Glutamatergic neuron (in vitro differentiated cells): ENCODE results near the gene TBX4. TPM values are rescaled to one million over a fixed set of nuclear protein-coding genes. Genes with fewer than 3 reads are reported as not detected.

Source experiments
- DNase-seq: peaks from one replicate; pipeline ENCODE4 v3.0.0; 2022
- H3K27ac Mint-ChIP-seq: one replicate; pipeline ENCODE4 v1.8.0; 2020; ENCODE audit warnings: mild to moderate bottlenecking, mixed read lengths, inconsistent platforms; ENCODE audit not compliant: unreplicated experiment
- H3K27me3 Mint-ChIP-seq: one replicate; pipeline ENCODE4 v1.8.0; 2020; ENCODE audit warnings: mild to moderate bottlenecking, moderate library complexity, mixed read lengths, inconsistent platforms; ENCODE audit not compliant: unreplicated experiment
- H3K36me3 Mint-ChIP-seq: one replicate; pipeline ENCODE4 v1.8.0; 2020; ENCODE audit warnings: mild to moderate bottlenecking, mixed read lengths, inconsistent platforms; ENCODE audit not compliant: unreplicated experiment
- H3K4me1 Mint-ChIP-seq: one replicate; pipeline ENCODE4 v1.8.0; 2020; ENCODE audit warnings: mild to moderate bottlenecking, low read depth, mixed read lengths, inconsistent platforms; ENCODE audit not compliant: unreplicated experiment
- H3K4me3 Mint-ChIP-seq: one replicate; pipeline ENCODE4 v1.8.0; 2020; ENCODE audit warnings: mild to moderate bottlenecking, mixed read lengths, inconsistent platforms; ENCODE audit not compliant: unreplicated experiment
- H3K9me3 Mint-ChIP-seq: one replicate; pipeline ENCODE4 v1.8.0; 2020; ENCODE audit warnings: mild to moderate bottlenecking, moderate library complexity, mixed read lengths, inconsistent platforms; ENCODE audit not compliant: unreplicated experiment
- CTCF ChIP-seq: fragments of 200-600 bp; sonication (generic); IDR thresholded peaks from one replicate; pipeline ENCODE4 v1.5.0; 2021; ENCODE audit not compliant: partially characterized antibody, unreplicated experiment
- total RNA-seq: library from RNA; stranded (reverse); fragmentation: NEBNext Ultra II Directional; extraction: Animal tissue kit (Norgen Biotek cat#: 25700); gene quantifications from one replicate; pipeline ENCODE4 v1.2.1, GENCODE V29; 2021; ENCODE audit not compliant: unreplicated experiment

Gene TBX4
- total RNA-seq, 1 donor from 2014 or later, result not detected

DNA sequence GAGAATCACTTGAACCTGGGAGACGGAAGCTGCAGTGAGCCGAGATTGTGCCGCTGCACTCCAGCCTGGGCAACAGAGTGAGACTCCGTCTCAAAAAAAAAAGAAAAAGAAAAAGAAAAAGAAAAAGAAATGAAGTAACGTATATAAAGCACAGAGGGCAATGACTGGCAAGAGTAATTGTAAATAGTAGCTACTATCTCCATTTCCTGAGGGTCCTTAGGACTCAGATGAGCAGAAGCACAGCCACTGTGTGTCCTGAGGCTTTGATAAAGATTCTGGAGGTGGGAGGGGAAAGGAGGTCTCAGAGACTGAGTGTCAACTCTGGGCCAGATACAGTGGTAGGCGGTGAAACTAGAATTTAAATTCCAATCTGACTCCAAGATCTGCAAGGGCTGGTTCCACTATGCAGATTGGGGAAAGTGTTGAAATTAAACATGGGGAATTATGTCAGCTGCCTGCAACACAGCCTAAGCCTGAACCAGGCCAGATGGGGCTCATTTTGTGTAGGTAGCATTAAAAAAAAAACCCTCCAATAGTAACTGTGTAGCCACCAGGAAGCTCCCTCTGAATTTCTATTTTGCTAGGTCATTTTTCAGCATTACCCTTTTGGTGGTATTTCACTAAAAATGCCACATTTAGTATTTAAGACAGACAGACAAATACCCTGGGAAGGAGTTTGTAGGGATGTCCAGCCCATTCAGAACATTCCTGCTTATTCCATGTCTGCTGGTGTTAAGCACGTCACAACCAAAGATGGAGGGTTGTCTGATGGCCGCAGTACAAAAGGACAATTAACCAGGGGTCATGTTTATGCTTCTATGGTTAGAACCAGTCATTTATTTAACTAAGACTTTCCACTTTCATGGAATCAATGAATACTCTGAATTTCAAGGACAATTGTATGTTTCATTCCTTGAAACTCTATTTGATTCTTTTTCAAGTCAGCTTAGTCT, 46.1 kb downstream of the TBX4 start:
- no peak overlapping the region for H3K4me3 Mint-ChIP-seq
- no peak for DNase-seq
- no peaks in the 10 kb centered on the region for H3K27me3 Mint-ChIP-seq
- no peak overlapping the region for H3K27ac Mint-ChIP-seq
- H3K9me3 Mint-ChIP-seq, result no peaks in the 10 kb centered on the region
- no peaks in the 10 kb centered on the region for H3K4me1 Mint-ChIP-seq
- no peak for TF ChIP-seq CTCF
- H3K36me3 Mint-ChIP-seq, result no peaks in the 10 kb centered on the region

DNA sequence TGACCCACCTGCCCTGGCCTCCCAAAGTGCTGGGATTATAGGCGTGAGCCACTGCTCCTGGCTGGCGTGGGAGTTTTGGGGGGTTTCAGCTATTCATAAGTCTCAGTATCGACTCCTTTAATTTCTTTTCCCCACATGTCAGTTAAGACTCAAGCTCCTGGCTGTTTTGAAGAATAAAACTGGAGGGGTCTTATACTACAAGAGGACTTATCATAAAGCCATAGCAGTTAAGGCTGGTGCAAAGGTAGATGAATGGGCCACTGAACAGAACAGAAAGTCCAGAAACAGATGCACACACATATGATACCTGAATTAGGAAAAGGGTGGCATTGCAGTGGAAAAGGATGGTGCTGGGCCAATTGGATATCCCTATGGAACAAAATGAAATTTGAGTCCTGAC, 47.4 kb downstream of the TBX4 start:
- no peak for TF ChIP-seq CTCF
- Mint-ChIP-seq H3K36me3 (no peaks in the 10 kb centered on the region), H3K9me3 (no peaks in the 10 kb centered on the region), H3K4me1 (no peaks in the 10 kb centered on the region), H3K27me3 (no peaks in the 10 kb centered on the region), H3K4me3 (no peak overlapping the region), H3K27ac (no peak overlapping the region)
- no peak for DNase-seq

GRCh38 chr17:61500287-61500686, 48.1 kb downstream of the TBX4 start:
- H3K4me3 Mint-ChIP-seq, result no peak overlapping the region
- no peaks in the 10 kb centered on the region for H3K36me3 Mint-ChIP-seq
- no peaks in the 10 kb centered on the region for H3K4me1 Mint-ChIP-seq
- no peak for TF ChIP-seq CTCF
- no peaks in the 10 kb centered on the region for H3K27me3 Mint-ChIP-seq
- DNase-seq, result no peak
- H3K27ac Mint-ChIP-seq, result no peak overlapping the region
- no peaks in the 10 kb centered on the region for H3K9me3 Mint-ChIP-seq

DNA sequence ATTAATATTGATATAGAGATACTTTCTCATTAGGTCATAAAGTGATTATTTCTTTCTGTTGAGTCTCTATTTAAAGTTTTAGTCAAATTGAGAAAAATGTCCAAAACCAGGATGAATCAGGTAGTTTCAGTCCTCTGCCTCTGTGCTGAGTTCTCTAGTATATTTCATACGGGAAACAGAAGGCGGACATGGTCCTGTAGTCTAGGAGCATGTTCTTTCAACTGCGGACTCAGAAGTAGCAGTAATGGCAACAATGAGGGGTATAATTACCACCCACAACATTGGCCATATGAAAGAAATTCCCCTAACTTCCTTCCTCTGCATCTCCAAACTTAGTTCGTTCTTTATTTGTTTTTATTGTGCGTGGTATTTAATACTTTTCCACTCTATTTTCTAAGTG, 50.1 kb downstream of the TBX4 start:
- Mint-ChIP-seq H3K9me3 (no peaks in the 10 kb centered on the region), H3K36me3 (no peaks in the 10 kb centered on the region), H3K4me3 (no peak overlapping the region), H3K27ac (no peak overlapping the region), H3K27me3 (no peaks in the 10 kb centered on the region), H3K4me1 (peaks cover under 1% of the 10 kb centered on the region)
- no peak for TF ChIP-seq CTCF
- no peak for DNase-seq

DNA sequence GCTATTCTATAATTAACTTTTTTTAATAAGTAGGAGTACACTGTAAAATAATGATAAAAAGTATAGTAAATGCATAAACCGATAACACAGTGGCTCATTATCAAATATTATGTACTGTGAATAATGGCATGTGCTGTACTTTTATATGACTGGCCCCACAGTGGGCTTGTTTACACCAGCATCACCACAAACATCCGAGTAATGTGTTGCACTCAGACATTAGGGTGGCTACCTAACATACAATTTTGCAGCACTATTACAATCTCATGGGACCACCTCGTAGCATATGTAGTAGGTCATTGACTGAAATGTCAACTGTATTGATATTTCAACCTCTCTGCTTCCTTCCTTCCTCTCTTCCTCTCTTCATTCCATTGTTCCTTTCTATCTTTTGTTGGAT, 51.7 kb downstream of the TBX4 start:
- no peak for TF ChIP-seq CTCF
- peaks cover 3% of the 10 kb centered on the region for H3K4me1 Mint-ChIP-seq
- DNase-seq, result no peak
- H3K27ac Mint-ChIP-seq, result no peak overlapping the region
- H3K4me3 Mint-ChIP-seq, result no peak overlapping the region
- H3K36me3 Mint-ChIP-seq, result no peaks in the 10 kb centered on the region
- no peaks in the 10 kb centered on the region for H3K9me3 Mint-ChIP-seq
- no peaks in the 10 kb centered on the region for H3K27me3 Mint-ChIP-seq
